Measurements from ENCODE around the gene PAK4. TPM values are rescaled to one million over a fixed set of nuclear protein-coding genes. Genes with fewer than 3 reads are reported as not detected.

The PAK4 gene
- total and polyA plus RNA-seq, 7 donors, result 7.2 to 22.0 (median 12.5) TPM

- Histone ChIP-seq H3K27ac (no peak overlapping the region), H3K27me3 (ENCODE audit: insufficient read depth in 3 of 3, low read length in 2 of 3) (peaks cover 0 to 17% (median 1%) of the 10 kb centered on the region in 3 donors), H3K36me3 (ENCODE audit: insufficient read depth in 1 of 2, low read depth in 1 of 2) (no peaks in the 10 kb centered on the region), H3K9me3 (no peaks in the 10 kb centered on the region), H3K4me3 (no peak overlapping the region), H3K4me1 (no peaks in the 10 kb centered on the region)
- 88 to 94% (median 91%) methylated on average over 8 of the region's 8 CpGs for WGBS, 3 donors
- intact Hi-C loops (cut with DNase I), result loop anchor here in 1 of 2 donors (5.0 kb wide), 1 partner anchor 64 kb away; no protein-coding TSS in a partner anchor
- ATAC-seq, result no peak
- no peak for TF ChIP-seq CTCF (IDR thresholded peaks at IDR 0.05)
- no peak for DNase-seq
Measured at GRCh38 chr19:39186391-39186790, 60.8 kb downstream of the PAK4 start.

- 42 to 57% (median 49%) methylated on average over 8 of the region's 8 CpGs for WGBS, 3 donors
- ATAC-seq, result no peak
- H3K4me1 ChIP-seq, result no peaks in the 10 kb centered on the region
Measured at GRCh38 chr19:39187552-39187943, 62.0 kb downstream of the PAK4 start.

GRCh38 chr19:39188960-39189359 is 63.4 kb downstream of the PAK4 start:
- Histone ChIP-seq H3K4me3 (no peak overlapping the region), H3K27ac (no peak overlapping the region), H3K9me3 (no peaks in the 10 kb centered on the region), H3K36me3 (ENCODE audit: insufficient read depth in 1 of 2, low read depth in 1 of 2) (no peaks in the 10 kb centered on the region), H3K4me1 (no peaks in the 10 kb centered on the region), H3K27me3 (ENCODE audit: insufficient read depth in 3 of 3, low read length in 2 of 3) (peaks cover 0 to 17% (median 4%) of the 10 kb centered on the region in 3 donors)
- DNase-seq, result no peak
- 58 to 77% (median 63%) methylated on average over 6 of the region's 6 CpGs for WGBS, 3 donors
- intact Hi-C loops (cut with DNase I), result loop anchor here in 1 of 2 donors (5.0 kb wide), 1 partner anchor 67 kb away; no protein-coding TSS in a partner anchor
- no peak for TF ChIP-seq CTCF (IDR thresholded peaks at IDR 0.05)
- no peak for ATAC-seq

More at GRCh38 chr19:39187552-39187943, 62.0 kb downstream of the PAK4 start:
- DNase-seq, result no peak
- intact Hi-C loops (cut with DNase I), result loop anchor here in 1 of 2 donors (5.0 kb wide), 1 partner anchor 65 kb away; no protein-coding TSS in a partner anchor
- TF ChIP-seq CTCF (IDR thresholded peaks at IDR 0.05), result no peak
- H3K27ac ChIP-seq, result no peak overlapping the region
- H3K4me3 ChIP-seq, result no peak overlapping the region
- no peaks in the 10 kb centered on the region for H3K9me3 ChIP-seq
- no peaks in the 10 kb centered on the region for H3K36me3 ChIP-seq (ENCODE audit: insufficient read depth in 1 of 2, low read depth in 1 of 2)
- H3K27me3 ChIP-seq (ENCODE audit: insufficient read depth in 3 of 3, low read length in 2 of 3), result peaks cover 0 to 17% (median 1%) of the 10 kb centered on the region in 3 donors

- Histone ChIP-seq H3K9me3 (no peaks in the 10 kb centered on the region), H3K36me3 (ENCODE audit: insufficient read depth in 1 of 2, low read depth in 1 of 2) (no peaks in the 10 kb centered on the region), H3K27ac (no peak overlapping the region), H3K4me1 (no peaks in the 10 kb centered on the region), H3K4me3 (no peak overlapping the region), H3K27me3 (ENCODE audit: insufficient read depth in 3 of 3, low read length in 2 of 3) (peaks cover 0 to 23% (median 5%) of the 10 kb centered on the region in 3 donors)
- intact Hi-C loops (cut with DNase I), result no loop called here
- no peak for ATAC-seq
- WGBS, 3 donors, result 24 to 28% (median 25%) methylated on average over 11 of the region's 11 CpGs
- DNase-seq, result no peak
- no peak for TF ChIP-seq CTCF (IDR thresholded peaks at IDR 0.05)
Measured at GRCh38 chr19:39190768-39191167, 65.2 kb downstream of the PAK4 start.

- Histone ChIP-seq H3K4me3 (no peak overlapping the region), H3K36me3 (ENCODE audit: insufficient read depth in 1 of 2, low read depth in 1 of 2) (no peaks in the 10 kb centered on the region), H3K9me3 (no peaks in the 10 kb centered on the region), H3K27me3 (ENCODE audit: insufficient read depth in 3 of 3, low read length in 2 of 3) (peaks cover 0 to 43% (median 18%) of the 10 kb centered on the region in 3 donors), H3K27ac (no peak overlapping the region), H3K4me1 (no peaks in the 10 kb centered on the region)
- WGBS, 3 donors, result 72 to 77% (median 72%) methylated on average over 2 of the region's 2 CpGs
- intact Hi-C loops (cut with DNase I), result no loop called here
- TF ChIP-seq CTCF (IDR thresholded peaks at IDR 0.05), result no peak
- no peak for DNase-seq
- ATAC-seq, result no peak
Measured at GRCh38 chr19:39192846-39193245, 67.3 kb downstream of the PAK4 start.
